Lung (tissue), 12 donors: ENCODE data around the gene NUDT19. TPM values are rescaled to one million over a fixed set of nuclear protein-coding genes. Genes with fewer than 3 reads are reported as not detected.
"Not testable (repeated sequence)": the region's sequence is repeated elsewhere in the genome, so short reads cannot be mapped to it uniquely, and the experiment has no call there.

ENCODE experiments used
- ATAC-seq: fragments of 200-7000 bp; cut with Tn5 transposase; one replicate; pipeline ENCODE4 v1.9.1; 2020; ENCODE audit warnings: moderate number of reproducible peaks; ENCODE audit not compliant: insufficient read depth, low FRiP score
- DNase-seq, 3 donors: peaks; one replicate each; pipeline ENCODE4 v3.0.0-alpha.2; 2013 to 2017
- H3K27ac ChIP-seq, 2 donors: one replicate each; pipeline ENCODE4 v1.5.1; 2013; ENCODE audit warnings: mild to moderate bottlenecking in 2 of 2, moderate library complexity in 2 of 2, control low read depth in 1 of 2, inconsistent platforms in 1 of 2, low read depth in 1 of 2, low read length in 1 of 2
- H3K27me3 ChIP-seq, 3 donors: one replicate each; pipeline ENCODE4 v1.5.1; 2013; ENCODE audit warnings: low read length in 2 of 3; ENCODE audit not compliant: control insufficient read depth in 3 of 3, insufficient read depth in 3 of 3
- H3K36me3 ChIP-seq, 4 donors: one replicate each; pipeline ENCODE4 v1.5.1; 2013; ENCODE audit warnings: low read length in 4 of 4, mild to moderate bottlenecking in 1 of 4, moderate library complexity in 1 of 4; ENCODE audit not compliant: control insufficient read depth in 4 of 4, insufficient read depth in 4 of 4
- H3K4me1 ChIP-seq, 5 donors: one replicate each; pipeline ENCODE4 v1.5.1; 2013; ENCODE audit warnings: low read length in 5 of 5, mild to moderate bottlenecking in 2 of 5, moderate library complexity in 1 of 5; ENCODE audit not compliant: control insufficient read depth in 5 of 5, insufficient read depth in 5 of 5
- H3K4me3 ChIP-seq: one replicate; pipeline ENCODE4 v1.5.1; 2013; ENCODE audit warnings: mild to moderate bottlenecking, control low read depth, moderate library complexity
- H3K9ac ChIP-seq, 2 donors: one replicate each; pipeline ENCODE4 v1.5.1; 2013; ENCODE audit warnings: low read length in 2 of 2, control low read depth in 1 of 2; ENCODE audit not compliant: insufficient read depth in 1 of 2
- H3K9me3 ChIP-seq, 4 donors: one replicate each; pipeline ENCODE4 v1.5.1; 2013; ENCODE audit warnings: low read length in 3 of 4, mild to moderate bottlenecking in 1 of 4, moderate library complexity in 1 of 4; ENCODE audit not compliant: control insufficient read depth in 4 of 4, insufficient read depth in 3 of 4
- WGBS, 2 donors: extraction: QIAGEN DNeasy Blood & Tissue Kit; methylation state at CpG; one replicate each; pipeline ENCODE4 v1.1.7; 2013; 5-methylcytosine and 5-hydroxymethylcytosine counted together
- polyA plus RNA-seq, 2 donors: library from polyadenylated mRNA; stranded (reverse); fragments of 200-250 nt; gene quantifications; one replicate each; pipeline ENCODE4 v1.2.1, GENCODE V29; 2013
- total RNA-seq, 2 donors: library from RNA; depleted of rRNA in 1 of 2; stranded (reverse); fragments of >200 nt in 1 of 2; gene quantifications; one replicate each; pipeline ENCODE4 v1.2.1, GENCODE V29; 2014 to 2021
- TF ChIP-seq, protein P1 (sequence below): IDR thresholded peaks from 2 replicates; pipeline ENCODE4 v1.5.1; 2012; ENCODE audit warnings: mild to moderate bottlenecking; ENCODE audit errors: control extremely low read depth, extremely low read depth
- donor health status: control.
- donor health status: control.
- donor health status: Bipolar disorder and iron deficiency.
- donor health status: healthy.
- donor health status: DM: yes; HTN: yes; CAD: no.

Gene NUDT19
- total and polyA plus RNA-seq, 4 donors, result 7.5 to 20.1 (median 12.2) TPM

DNA sequence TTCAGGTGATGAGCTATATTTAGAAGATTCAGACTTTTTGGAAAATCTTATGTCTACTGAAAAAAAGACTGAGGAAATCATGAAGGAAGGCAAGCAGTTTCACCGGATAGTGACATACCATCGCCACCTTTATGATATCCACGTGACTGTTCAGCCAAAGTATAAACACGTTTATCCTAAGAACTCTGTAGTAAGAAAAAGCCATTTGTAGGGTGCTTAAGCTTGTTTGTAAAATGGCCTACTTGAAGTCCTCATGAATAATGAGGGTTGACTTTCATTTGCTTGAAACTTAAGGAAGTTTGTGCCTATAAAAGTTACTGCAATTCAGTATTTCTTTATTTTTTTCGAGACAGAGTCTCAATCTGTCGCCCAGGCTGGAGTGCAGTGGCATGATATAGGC lies 20.1 kb downstream of the NUDT19 start:
- Histone ChIP-seq H3K36me3 (peaks cover 0 to 8% (median 7%) of the 10 kb centered on the region in 4 donors), H3K9ac (no peak overlapping the region), H3K9me3 (no peaks in the 10 kb centered on the region), H3K27me3 (no peaks in the 10 kb centered on the region), H3K27ac (no peak overlapping the region), H3K4me1 (no peaks in the 10 kb centered on the region), H3K4me3 (no peak overlapping the region)
- DNase-seq (no peak), ATAC-seq (no peak)
- TF ChIP-seq, protein P1, sequence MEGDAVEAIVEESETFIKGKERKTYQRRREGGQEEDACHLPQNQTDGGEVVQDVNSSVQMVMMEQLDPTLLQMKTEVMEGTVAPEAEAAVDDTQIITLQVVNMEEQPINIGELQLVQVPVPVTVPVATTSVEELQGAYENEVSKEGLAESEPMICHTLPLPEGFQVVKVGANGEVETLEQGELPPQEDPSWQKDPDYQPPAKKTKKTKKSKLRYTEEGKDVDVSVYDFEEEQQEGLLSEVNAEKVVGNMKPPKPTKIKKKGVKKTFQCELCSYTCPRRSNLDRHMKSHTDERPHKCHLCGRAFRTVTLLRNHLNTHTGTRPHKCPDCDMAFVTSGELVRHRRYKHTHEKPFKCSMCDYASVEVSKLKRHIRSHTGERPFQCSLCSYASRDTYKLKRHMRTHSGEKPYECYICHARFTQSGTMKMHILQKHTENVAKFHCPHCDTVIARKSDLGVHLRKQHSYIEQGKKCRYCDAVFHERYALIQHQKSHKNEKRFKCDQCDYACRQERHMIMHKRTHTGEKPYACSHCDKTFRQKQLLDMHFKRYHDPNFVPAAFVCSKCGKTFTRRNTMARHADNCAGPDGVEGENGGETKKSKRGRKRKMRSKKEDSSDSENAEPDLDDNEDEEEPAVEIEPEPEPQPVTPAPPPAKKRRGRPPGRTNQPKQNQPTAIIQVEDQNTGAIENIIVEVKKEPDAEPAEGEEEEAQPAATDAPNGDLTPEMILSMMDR, result no peak
- 73 to 87% methylated on average over 6 of the region's 6 CpGs for WGBS, 2 donors

DNA sequence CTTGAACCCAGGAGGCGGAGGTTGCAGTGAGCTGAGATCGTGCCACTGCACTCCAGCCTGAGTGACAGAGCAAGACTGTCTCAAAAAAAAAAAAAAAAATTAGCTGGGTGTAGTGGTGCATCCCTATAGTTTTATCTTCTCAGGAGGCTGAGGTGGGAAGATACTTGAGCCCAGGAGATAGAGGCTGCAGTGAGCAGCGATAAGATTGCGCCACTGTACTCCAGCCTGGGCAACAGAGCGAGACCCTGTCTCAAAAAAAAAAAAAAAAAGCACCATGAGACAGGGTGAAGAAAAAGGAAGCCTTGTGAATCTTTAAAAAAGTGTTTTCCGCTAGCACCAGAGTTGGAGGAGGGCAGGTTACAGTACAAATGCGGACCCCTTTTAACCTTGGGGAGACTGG lies 24.6 kb downstream of the NUDT19 start:
- not testable (repeated sequence) for H3K27me3 ChIP-seq, H3K27ac ChIP-seq, ATAC-seq, H3K9ac ChIP-seq, H3K36me3 ChIP-seq, H3K4me3 ChIP-seq, H3K9me3 ChIP-seq, H3K4me1 ChIP-seq, DNase-seq
- WGBS, 2 donors, result 94 to 96% methylated on average over 7 of the region's 7 CpGs

DNA sequence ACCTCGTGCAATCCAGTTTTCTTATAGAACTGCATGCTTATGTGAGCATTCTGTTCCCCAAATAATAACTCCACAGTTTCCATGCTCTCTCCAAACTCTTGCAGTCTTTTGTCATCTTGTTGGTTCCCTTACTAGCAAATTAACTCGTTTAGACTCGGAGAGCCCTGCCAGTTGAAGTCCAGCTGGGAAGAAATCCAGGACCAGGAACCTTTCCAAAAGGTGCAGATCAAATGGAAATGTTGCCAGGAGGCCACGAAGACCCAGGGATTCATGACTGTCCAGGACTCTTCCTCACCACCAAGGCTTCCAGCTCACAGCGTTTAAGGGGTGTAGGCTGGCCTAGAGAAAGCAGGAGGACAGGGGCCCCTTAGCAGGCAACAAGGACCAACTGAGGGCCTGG lies 25.9 kb downstream of the NUDT19 start:
- Histone ChIP-seq H3K9ac (no peak overlapping the region), H3K4me3 (no peak overlapping the region), H3K4me1 (peaks cover 0 to 2% (median 0%) of the 10 kb centered on the region in 5 donors), H3K9me3 (no peaks in the 10 kb centered on the region), H3K27me3 (no peaks in the 10 kb centered on the region), H3K36me3 (peaks cover 0 to 7% (median 3%) of the 10 kb centered on the region in 4 donors), H3K27ac (no peak overlapping the region)
- TF ChIP-seq, protein P1, result no peak
- DNase-seq, result no peak
- 72 to 82% methylated on average over 5 of the region's 5 CpGs for WGBS, 2 donors
- no peak for ATAC-seq

DNA sequence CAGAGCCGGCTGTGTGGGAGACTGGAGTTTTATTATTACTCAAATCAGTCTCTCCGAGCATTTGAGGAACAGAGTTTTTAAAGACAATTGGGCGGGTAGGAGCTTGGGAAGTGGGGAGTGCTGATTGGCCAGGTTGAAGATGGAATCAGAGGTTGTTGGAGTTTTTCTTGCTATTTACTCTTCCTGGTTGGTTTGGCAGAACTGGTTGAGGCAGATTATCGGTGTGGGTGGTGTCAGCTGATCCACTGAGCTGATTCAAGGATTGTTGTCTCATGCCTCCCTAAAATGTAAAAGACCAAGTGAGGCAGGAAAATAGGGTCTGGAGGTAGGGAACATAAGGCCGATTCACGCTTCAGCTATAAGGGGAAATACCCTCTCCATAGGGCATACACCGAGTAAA lies 26.7 kb downstream of the NUDT19 start:
- H3K27ac ChIP-seq, result no peak overlapping the region
- H3K27me3 ChIP-seq, result no peaks in the 10 kb centered on the region
- no peaks in the 10 kb centered on the region for H3K9me3 ChIP-seq
- no peak overlapping the region for H3K9ac ChIP-seq
- TF ChIP-seq, protein P1, result no peak
- H3K36me3 ChIP-seq, result peaks cover 0 to 5% (median under 1%) of the 10 kb centered on the region in 4 donors
- H3K4me1 ChIP-seq, result peaks cover 0 to 2% (median 0%) of the 10 kb centered on the region in 5 donors
- ATAC-seq, result no peak
- 84 to 86% methylated on average over 7 of the region's 7 CpGs for WGBS, 2 donors
- no peak for DNase-seq
- H3K4me3 ChIP-seq, result no peak overlapping the region
